Kasumi-1 (cell line): ENCODE data around the gene CABLES2.

ENCODE experiments used
- DNase-seq, 2 experiments: peaks; one replicate each; lab custom pipeline; 2025; lab: John Stamatoyannopoulos, UW

Gene CABLES2

DNA sequence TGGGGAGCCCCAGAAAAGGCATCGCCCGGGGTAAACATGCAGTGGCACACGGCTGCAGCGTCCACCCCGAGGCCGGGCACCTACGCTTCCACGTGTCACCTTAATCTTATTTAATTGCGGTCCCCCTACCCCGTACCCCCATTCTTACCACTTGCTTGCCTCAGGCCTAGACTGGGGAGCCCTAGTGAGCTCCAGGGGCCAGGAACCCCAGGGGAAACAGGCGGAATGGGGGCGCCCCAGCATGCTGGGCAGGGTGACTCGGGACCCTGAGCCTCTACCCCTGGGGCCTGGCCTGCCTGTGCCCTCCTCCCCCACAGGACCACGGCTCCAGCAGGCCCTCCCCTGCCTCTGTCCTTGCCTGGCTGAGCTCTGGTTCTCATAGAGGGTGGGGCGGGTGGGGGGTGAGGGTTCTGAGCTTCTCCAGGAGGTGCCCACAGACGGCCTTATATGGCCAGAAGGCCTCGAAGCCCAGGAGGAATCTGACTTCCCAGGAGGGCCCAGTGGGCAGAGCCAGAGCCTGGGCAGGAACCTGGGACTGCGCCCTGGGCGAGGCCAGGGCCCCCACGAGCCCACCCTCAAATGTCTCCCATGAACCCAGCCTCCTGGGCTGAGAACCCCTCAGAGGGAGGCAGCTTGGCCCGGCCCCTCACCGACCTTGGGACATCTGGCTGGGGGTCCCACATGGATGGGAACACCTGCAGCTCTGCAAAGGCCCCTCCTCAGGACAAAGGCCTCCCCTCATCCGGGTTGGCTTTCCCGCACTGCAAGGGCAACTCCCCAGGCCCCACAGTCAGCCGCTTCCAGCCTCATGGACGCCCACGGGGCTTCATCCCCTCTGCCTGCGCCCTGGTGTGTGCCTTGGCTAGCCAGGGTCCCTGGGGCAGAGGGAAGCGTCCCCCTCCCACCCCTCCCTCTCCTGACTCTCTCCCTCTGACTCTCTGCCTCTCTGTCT is 34.8 kb downstream of the CABLES2 start:
- DNase-seq, result no peak

- no peak for DNase-seq
Measured at GRCh38 chr20:62371588-62372041, 35.5 kb downstream of the CABLES2 start.

DNA sequence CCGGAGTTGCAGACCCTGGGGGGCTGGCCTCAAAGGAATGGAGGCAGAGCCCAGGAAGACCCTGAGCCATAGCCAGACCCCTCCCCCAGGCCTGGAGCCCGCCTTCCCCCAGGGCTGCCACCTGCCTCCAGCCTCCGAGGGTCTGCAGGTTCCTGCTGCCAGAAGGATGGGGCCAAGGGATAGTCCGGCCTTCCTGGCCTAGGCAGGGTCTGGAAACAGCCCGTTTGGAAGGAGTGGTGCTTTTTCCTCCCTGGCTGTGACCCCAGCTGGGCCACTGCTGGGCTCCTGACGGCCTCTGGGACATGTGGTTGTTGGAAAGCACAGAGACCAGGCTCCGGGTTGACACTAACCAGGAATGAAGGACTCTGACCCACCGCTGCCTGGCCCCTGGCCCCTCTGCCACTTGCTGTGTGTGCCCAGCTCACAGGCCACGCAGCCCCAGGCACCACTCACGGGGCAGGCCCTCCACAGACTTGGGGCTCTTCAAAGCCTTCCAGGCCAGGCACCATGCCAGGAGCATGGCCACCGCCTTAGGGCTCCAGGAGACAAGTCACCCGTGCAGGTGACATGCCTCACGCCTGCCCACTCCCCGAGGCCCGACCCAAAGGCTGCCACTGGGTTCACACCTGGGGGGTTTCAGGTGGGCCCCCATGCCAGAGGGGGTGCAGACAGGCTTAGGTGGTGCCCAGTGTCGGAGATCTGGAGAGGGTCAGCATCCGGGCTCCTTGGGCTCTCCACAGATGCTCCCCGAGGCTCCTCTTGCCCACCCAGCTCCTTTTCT is 36.1 kb downstream of the CABLES2 start:
- DNase-seq, result no peak

DNA sequence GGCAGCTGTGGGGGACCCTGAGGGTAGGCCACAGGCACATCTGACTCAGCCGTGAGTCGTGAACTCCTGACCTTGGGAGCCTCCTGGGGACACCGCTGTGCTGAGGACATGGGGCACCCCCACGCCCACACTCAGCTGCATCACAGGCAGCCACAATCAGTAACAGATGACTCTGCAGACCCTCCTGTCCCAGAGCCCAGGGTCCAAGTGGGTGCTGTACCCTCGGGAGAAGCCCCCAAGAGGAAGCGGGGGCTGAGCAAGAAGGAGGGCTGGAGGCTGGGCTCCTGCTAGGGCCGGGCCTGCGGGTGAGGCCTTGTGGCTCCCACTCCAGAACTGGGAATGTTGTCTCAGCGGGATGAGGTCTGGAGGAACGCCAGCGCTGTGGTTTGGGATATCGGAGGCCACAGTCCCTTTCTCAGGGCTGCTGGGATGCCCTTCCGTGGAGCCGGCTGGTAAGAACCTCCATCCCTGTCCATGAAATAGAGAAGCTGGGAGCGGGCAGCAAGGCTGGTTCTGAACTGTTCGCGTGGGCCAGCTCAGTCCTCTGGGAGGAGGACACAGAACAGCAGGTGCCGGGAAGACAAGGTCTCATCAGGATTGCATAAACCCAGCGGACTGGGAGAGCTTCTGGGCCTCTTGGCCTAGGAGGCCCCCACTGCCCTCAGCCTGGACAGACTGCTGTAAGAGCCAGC is 36.8 kb downstream of the CABLES2 start:
- DNase-seq, result no peak

DNA sequence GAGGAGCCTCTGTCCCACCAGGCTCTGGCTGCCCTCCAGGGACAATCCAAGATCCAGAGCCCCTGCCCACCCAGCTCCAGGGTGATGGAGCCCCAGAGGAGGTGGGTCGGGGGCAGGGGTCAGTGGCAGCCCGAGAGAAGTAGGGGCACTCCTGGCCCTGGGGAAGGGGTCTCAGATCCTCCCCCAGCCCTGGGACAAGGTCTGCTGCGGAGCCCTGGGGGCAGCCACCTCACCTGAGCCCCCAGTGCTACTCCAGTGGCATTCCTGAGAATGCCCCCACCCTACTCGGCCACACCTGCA is 37.3 kb downstream of the CABLES2 start:
- no peak for DNase-seq

DNA sequence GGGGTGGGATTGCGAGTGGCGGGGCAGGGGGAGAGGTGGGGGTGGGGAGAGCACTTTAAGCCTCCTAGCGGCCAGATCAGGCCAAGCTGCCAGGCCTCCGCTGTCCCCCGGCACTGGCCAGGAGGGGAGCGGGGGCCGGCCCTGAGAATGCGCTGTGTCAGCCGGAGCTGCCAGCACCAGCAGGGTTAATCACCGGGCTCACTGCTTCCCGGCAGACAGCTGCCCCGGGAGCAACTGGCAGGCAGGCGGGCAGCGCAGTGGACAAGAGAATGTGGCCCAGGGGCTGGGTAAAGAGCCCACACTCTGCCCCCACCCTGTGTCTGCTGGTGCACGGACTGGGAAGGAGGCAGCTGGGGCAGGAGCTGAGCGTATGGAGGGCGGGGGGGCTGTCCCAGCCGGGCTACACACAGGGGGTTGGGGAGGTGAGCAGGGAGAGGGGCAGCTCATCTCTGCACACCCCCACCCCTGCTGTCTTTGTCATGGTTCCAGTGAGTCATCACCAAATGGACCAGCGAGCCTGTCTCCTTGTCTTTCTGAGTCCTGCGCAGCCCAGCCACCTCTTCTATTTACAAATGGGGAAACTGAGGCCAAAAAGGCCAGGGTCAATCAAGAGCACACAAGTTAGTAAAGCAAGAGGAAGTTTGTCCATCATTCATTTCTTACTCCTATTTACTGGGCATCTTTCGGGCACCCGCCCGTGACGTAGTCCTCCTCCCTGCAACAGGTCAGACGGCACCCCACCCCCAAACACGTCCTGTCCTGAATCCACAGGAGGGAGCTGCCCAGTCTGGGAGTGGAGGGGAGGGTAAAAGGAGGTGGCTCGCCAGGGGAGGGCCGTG is 37.9 kb downstream of the CABLES2 start:
- no peak for DNase-seq

DNA sequence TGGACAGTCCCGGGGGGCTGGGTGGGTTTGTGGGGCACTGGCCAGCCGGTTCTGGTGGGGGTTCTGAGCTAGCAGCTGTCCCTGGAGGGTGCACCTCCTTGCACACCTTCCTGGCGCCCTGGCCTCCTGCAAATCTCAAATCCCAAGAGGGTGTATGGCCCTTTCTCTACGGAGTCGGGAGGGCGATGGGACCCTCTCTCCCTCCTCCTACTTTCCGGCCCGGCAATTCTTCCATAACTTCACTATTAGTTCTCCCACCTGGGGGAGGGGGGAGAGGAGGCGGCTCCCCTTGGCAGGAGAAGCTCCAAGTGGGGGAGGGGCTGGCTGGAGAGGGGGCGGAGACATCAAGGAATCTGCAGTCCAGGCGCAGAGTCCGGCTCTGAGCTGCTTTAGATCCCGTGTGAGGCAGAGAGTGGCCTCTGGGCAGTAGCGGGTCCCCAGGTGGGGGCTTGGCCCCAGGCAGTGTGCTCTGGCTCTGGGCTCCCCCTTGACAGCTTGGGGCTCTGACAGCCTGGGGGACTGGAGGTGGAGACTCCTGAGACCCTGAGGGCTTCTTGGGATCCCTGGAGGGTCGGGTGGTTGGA is 38.6 kb downstream of the CABLES2 start:
- no peak for DNase-seq

DNA sequence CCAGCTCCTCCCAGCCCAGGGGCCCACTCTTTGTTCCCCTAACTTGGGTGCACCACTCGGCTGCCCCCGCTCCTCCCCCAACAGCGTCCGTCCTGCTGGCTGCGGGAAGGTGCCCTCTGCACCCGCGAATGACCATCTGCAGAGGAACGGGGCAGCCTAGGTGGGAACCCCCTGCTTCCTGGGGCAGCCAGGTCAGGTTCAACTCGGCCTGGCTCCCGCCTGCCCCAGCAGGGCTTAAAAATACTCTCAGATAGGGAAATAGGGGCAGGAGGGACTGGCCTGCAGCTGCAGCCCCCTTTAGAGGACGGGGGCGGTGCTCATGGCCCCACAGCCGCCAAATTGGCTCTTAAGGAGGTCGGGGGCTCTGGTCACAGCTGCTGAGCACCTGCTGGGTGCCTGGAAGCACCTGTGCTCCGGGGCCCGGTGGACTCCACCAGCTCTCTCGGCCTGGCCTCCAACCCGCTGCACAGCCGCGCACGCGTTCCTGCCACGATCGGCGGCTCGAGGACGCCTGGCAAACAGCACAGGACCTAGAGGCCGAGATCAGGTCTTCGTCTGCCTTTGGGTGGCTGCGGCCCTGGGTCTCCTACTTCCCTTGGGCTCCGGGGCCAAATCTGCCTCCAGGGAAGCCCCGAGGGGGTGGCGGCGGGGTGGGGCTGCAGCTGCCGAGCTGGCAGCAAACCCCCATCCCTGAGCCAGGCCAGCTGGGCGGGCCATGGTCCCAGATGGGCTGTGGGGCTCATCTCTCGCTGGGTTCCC is 39.3 kb downstream of the CABLES2 start:
- no peak for DNase-seq

DNA sequence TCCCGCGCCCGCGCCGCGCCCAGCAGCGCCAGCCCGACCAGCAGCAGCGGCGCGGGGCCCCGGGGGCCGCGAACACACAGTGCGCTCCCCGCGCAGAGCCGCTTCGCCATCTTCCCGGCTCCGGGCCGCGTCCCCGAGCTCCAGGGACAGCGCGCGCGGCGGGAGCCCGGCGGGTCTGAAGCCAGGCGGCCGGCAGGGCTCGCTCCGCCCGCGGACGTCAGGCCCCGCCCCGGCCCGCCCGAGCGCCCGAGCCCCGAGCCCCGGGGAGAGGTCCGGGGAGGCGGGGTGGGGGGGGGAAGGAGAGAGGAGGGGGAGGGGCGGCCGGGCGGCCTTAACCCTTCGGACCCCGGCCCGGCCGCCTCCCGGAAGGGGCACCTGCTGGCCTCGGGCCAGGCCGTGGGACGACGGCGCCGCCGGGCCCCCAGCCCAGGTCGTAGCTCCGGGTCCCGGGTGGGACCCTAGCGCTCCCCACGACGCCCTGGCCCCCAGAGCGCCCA is 39.9 kb downstream of the CABLES2 start, which contains the start of gene LAMA5:
Gene LAMA5, minus strand, starts transcription at position 177 of the 497 bp plus-strand sequence. Its CDS starts 67 bp downstream, at position 110.
- DNase-seq, result no peak

- no peak for DNase-seq
Measured at GRCh38 chr20:62366370-62367135, 40.5 kb downstream of the CABLES2 start.

GRCh38 chr20:62365814-62366369 is 41.2 kb downstream of the CABLES2 start:
- DNase-seq, result peak; percentile 35

GRCh38 chr20:62364911-62365736 is 42.0 kb downstream of the CABLES2 start:
- no peak for DNase-seq

DNA sequence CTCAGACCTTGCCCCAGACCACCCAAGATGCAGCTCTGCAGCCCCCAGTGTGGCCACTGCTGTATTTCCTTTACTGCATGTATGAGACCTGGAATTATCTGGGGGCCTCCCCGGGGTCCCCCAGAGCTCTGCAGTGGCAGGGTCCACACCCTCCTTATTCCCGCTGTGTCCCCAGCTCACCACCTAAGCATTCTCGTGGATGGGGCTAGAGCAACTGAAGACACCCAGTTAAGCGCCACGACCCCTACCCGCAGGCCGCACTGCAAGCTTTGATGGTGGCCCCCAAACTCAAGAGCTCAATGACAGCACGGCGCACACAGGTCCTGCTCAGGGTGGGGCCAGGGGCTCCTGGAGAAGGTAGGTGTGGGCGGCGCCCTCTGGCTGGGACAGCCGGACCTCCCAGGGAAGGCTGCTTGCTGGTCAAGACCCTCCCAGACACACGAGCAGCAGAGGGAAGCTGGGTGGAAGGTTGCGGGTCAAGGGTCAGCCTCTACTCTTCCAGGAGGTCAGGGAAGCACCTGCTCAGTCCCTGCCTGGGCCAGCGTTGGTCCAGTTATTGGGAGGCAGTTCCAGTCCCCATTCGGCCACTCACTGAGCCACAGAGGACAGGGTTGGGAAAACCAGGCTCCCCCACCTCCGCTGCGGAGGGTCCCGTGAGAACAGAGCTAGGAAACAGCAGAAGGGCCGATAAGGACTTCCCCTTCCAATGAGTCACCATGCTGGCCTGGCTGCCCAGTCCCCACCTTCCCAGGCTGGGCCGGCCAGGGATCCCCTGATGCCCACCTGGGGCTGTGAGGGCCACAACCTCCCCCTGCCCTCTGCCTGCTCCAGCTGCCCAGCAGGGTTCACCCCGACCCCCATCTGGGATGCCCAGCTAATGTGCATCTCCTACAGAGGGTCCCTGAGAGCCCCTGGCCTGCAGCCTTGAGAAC is 42.9 kb downstream of the CABLES2 start:
- no peak for DNase-seq

DNA sequence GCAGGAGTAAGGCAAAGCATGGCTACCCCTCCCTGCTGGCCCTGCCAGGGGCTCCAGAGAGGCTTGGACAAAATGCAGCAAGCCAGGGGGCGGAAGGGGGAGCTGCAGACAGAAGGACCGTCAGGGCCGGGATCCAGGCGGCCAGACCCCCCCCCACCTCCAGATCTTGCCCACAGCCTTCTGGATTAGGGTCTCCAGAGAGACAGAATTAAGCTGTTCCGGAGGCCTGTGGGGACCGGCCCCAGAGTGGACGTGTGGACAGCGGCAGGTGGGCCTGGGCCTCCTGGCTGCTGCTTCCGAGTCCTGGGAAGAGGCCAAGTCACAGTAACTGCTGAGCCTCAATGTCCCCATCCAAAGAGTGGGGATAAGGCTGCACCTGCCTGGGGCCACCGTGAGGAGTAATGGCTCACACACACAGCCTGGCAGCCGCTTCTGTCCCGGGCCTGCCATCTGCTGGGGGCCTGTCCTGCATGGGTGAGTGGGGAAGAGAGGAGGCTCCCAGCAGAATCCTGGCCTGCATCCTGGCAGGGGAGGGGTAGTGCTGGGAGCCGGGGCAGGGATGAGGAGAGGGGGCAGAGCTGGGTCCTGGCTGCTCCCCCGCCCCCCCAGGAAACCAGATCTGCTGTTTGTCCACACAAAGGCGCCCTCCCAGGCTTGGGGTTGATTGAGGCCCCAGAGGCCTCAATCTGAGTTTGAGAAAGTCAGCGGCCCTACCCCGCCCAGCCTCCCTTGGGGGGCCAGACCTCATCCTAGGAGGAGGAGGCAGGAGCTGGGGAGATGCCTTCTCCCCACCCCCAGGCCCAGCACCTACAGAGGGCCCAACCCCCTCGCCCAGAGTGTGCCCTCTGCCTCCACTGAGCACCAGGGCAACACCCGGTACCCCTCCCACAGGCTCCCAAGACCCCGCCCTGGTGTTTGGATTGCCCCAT is 43.8 kb downstream of the CABLES2 start:
- no peak for DNase-seq

DNA sequence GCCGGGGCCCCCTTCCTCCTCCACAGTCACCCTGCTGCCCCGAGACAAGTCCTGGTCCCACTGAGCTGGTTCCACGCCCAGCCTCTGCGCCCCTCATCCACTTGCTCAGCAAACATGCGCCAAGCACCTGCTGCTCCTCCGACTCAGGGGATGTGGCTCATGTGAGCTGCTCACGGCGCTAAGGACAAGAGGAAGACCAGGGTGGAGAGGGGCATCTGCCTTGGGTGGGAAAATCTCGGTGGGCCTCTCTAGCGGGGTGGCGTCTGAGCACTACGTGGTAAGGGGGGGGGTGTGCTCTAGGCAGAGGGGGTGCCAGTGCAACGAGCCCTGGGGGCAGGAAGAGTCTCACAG is 44.5 kb downstream of the CABLES2 start:
- DNase-seq, result no peak
